Right cardiac atrium (tissue), 5 donors: ENCODE results near the gene BCAS3. TPM values are rescaled to one million over a fixed set of nuclear protein-coding genes. Genes with fewer than 3 reads are reported as not detected.
A peak's percentile ranks its signal among the peaks of the same experiment; 100 is the strongest.

Source experiments
- ATAC-seq, 2 donors: fragments of 200-7000 bp; cut with Tn5 transposase; one replicate each; pipeline versions ENCODE4 v1.8.0 to v1.9.1; 2020; ENCODE audit warnings: moderate library complexity in 2 of 2, mild to moderate bottlenecking in 1 of 2
- DNase-seq, 3 donors: peaks; one replicate each; pipeline ENCODE4 v3.0.0-alpha.2; 2020
- H3K27ac ChIP-seq: one replicate; pipeline ENCODE4 v1.5.1; 2013; ENCODE audit warnings: mild to moderate bottlenecking, low read length, control low read depth, moderate library complexity
- H3K27me3 ChIP-seq: one replicate; pipeline ENCODE4 v1.6.1; 2013; ENCODE audit not compliant: control insufficient read depth, insufficient read depth
- H3K4me1 ChIP-seq: one replicate; pipeline ENCODE4 v1.6.1; 2013; ENCODE audit warnings: low read length; ENCODE audit not compliant: control insufficient read depth, insufficient read depth
- H3K4me3 ChIP-seq: one replicate; pipeline ENCODE4 v1.5.1; 2013; ENCODE audit warnings: low read length, control low read depth
- H3K9me3 ChIP-seq: one replicate; pipeline ENCODE4 v1.6.1; 2013; ENCODE audit warnings: low read length; ENCODE audit not compliant: control insufficient read depth
- WGBS: extraction: QIAGEN DNeasy Blood & Tissue Kit; methylation state at CpG from one replicate; pipeline ENCODE4 v1.1.7; 2013; 5-methylcytosine and 5-hydroxymethylcytosine counted together
- intact Hi-C, 4 donors: fragments of 100-400 bp; cut with DNase I; formaldehyde crosslinking; loops; one replicate each; pipeline versions ENCODE4 v1.11.0 to v1.14.0; 2022 to 2023
- polyA plus RNA-seq: library from polyadenylated mRNA; stranded (reverse); fragments of 200-250 nt; gene quantifications from one replicate; pipeline ENCODE4 v1.2.3, GENCODE V29; 2013
- total RNA-seq, 4 donors: library from RNA; stranded (reverse); fragmentation: NEBNext Ultra II Directional; extraction: Animal tissue kit (Norgen Biotek cat#: 25700); gene quantifications; one replicate each; pipeline ENCODE4 v1.2.1, GENCODE V29; 2021
- donor health status: healthy with polysubstance abuse.
- donor health status: DM: no; HTN: yes; CAD: no.
- donor health status: DM: no; HTN: no; CAD: no.
- donor health status: DM: no; HTN: yes; CAD: no; lungs with severe emphysema.
- donor health status: DM: yes; HTN: yes; CAD: no.

BCAS3 gene
- total and polyA plus RNA-seq, 5 donors: 6.6 to 19.6 (median 19.1) TPM

- Histone ChIP-seq H3K4me3 (no peak overlapping the region), H3K27ac (no peak overlapping the region), H3K27me3 (no peaks in the 10 kb centered on the region), H3K9me3 (no peaks in the 10 kb centered on the region), H3K4me1 (no peaks in the 10 kb centered on the region)
- WGBS: 87% methylated on average over 11 of the region's 11 CpGs
- intact Hi-C loops: loop anchor here (10.0 kb wide), 4 partner anchors 136 to 666 kb away; no protein-coding TSS in a partner anchor
- ATAC-seq: peak in 1 of 2 donors; percentile 4
- peak in 1 of 3 donors; percentile 38 for DNase-seq
These were observed 712.8 kb downstream of the BCAS3 start for GRCh38 chr17:61390479-61390791.

GRCh38 chr17:61391595-61392291, 714.1 kb downstream of the BCAS3 start:
- intact Hi-C loops: loop anchor here (10.0 kb wide), 4 partner anchors 137 to 667 kb away; no protein-coding TSS in a partner anchor

GRCh38 chr17:61392679-61393078, 715.0 kb downstream of the BCAS3 start:
- Histone ChIP-seq H3K4me3 (no peak overlapping the region), H3K9me3 (no peaks in the 10 kb centered on the region), H3K27me3 (no peaks in the 10 kb centered on the region), H3K4me1 (no peaks in the 10 kb centered on the region), H3K27ac (no peak overlapping the region)
- DNase-seq (peak in 1 of 3 donors; percentile 3), ATAC-seq (no peak)
- intact Hi-C loops: loop anchor here (10.0 kb wide), 4 partner anchors 138 to 668 kb away; no protein-coding TSS in a partner anchor
- 92% methylated on average over 3 of the region's 3 CpGs for WGBS

More at GRCh38 chr17:61391595-61392291, 714.1 kb downstream of the BCAS3 start:
- Histone ChIP-seq H3K27me3 (no peaks in the 10 kb centered on the region), H3K4me3 (no peak overlapping the region), H3K27ac (no peak overlapping the region), H3K4me1 (no peaks in the 10 kb centered on the region), H3K9me3 (no peaks in the 10 kb centered on the region)
- no peak for ATAC-seq
- WGBS: 91% methylated on average over 19 of the region's 19 CpGs
- DNase-seq: peak in 1 of 3 donors; percentile 26

- no peaks in the 10 kb centered on the region for H3K4me1 ChIP-seq
- H3K27me3 ChIP-seq: no peaks in the 10 kb centered on the region
- H3K4me3 ChIP-seq: no peak overlapping the region
- H3K27ac ChIP-seq: no peak overlapping the region
- ATAC-seq: no peak
- H3K9me3 ChIP-seq: no peaks in the 10 kb centered on the region
- 88% methylated on average over 3 of the region's 3 CpGs for WGBS
- peak in 2 of 3 donors; percentile 29 to 42 for DNase-seq
- intact Hi-C loops: loop anchor here (10.0 kb wide), 4 partner anchors 139 to 669 kb away; no protein-coding TSS in a partner anchor
These were observed 715.9 kb downstream of the BCAS3 start for GRCh38 chr17:61393550-61393903.

- no peak for ATAC-seq
- Histone ChIP-seq H3K27me3 (no peaks in the 10 kb centered on the region), H3K4me1 (no peaks in the 10 kb centered on the region), H3K4me3 (no peak overlapping the region), H3K9me3 (no peaks in the 10 kb centered on the region), H3K27ac (no peak overlapping the region)
- intact Hi-C loops: loop anchor here (10.0 kb wide), 4 partner anchors 139 to 669 kb away; no protein-coding TSS in a partner anchor
- WGBS: 55% methylated on average over 7 of the region's 7 CpGs
- DNase-seq: peak in 1 of 3 donors; percentile 52
These were observed 716.4 kb downstream of the BCAS3 start for GRCh38 chr17:61393904-61394629.

GRCh38 chr17:61394630-61395408, 717.2 kb downstream of the BCAS3 start:
- DNase-seq: no peak
- H3K4me1 ChIP-seq: no peaks in the 10 kb centered on the region
- 67% methylated on average over 10 of the region's 10 CpGs for WGBS
- H3K9me3 ChIP-seq: no peaks in the 10 kb centered on the region
- H3K4me3 ChIP-seq: no peak overlapping the region
- intact Hi-C loops: loop anchor here (10.0 kb wide), 4 partner anchors 140 to 670 kb away; no protein-coding TSS in a partner anchor
- peak overlapping the region; percentile 16 for H3K27ac ChIP-seq
- H3K27me3 ChIP-seq: no peaks in the 10 kb centered on the region
- ATAC-seq: no peak

GRCh38 chr17:61395409-61395982, 717.8 kb downstream of the BCAS3 start:
- no peaks in the 10 kb centered on the region for H3K27me3 ChIP-seq
- no peaks in the 10 kb centered on the region for H3K9me3 ChIP-seq
- 57% methylated on average over 38 of the region's 38 CpGs for WGBS
- H3K27ac ChIP-seq: peak overlapping the region; percentile 18
- DNase-seq (no peak), ATAC-seq (no peak)
- intact Hi-C loops: loop anchor here (10.0 kb wide), 4 partner anchors 141 to 671 kb away; no protein-coding TSS in a partner anchor
- peak overlapping the region; percentile 84 for H3K4me3 ChIP-seq
- H3K4me1 ChIP-seq: no peaks in the 10 kb centered on the region

- Histone ChIP-seq H3K27me3 (no peaks in the 10 kb centered on the region), H3K4me3 (peak overlapping the region; percentile 84), H3K27ac (peak overlapping the region; percentile 18), H3K4me1 (no peaks in the 10 kb centered on the region), H3K9me3 (no peaks in the 10 kb centered on the region)
- ATAC-seq (no peak), DNase-seq (peak in 2 of 3 donors; percentile 62 to 79)
- WGBS: 15% methylated on average over 63 of the region's 63 CpGs
- intact Hi-C loops: loop anchor here (10.0 kb wide), 4 partner anchors 141 to 671 kb away; no protein-coding TSS in a partner anchor
These were observed 718.4 kb downstream of the BCAS3 start for GRCh38 chr17:61395983-61396585.

- H3K4me3 ChIP-seq: peak overlapping the region; percentile 84
- no peak for ATAC-seq
- H3K9me3 ChIP-seq: no peaks in the 10 kb centered on the region
- intact Hi-C loops: loop anchor here (10.0 kb wide), 4 partner anchors 142 to 672 kb away; no protein-coding TSS in a partner anchor
- H3K4me1 ChIP-seq: no peaks in the 10 kb centered on the region
- H3K27ac ChIP-seq: no peak overlapping the region
- peak in 1 of 3 donors; percentile 64 for DNase-seq
- WGBS: 5% methylated on average over 46 of the region's 46 CpGs
- H3K27me3 ChIP-seq: no peaks in the 10 kb centered on the region
These were observed 719.0 kb downstream of the BCAS3 start for GRCh38 chr17:61396586-61397085.
